Measurements from ENCODE around the gene COL28A1.

GRCh38 chr7:7475601-7476000 is 60.1 kb downstream of the COL28A1 start:
- TF ChIP-seq CTCF (IDR thresholded peaks at IDR 0.05), result no peak
- no peak for TF ChIP-seq POLR2A (IDR thresholded peaks at IDR 0.05)
